ENCODE measurements around the gene CTDP1.

GRCh38 chr18:79698668-79699335 is 19.2 kb downstream of the CTDP1 start:
- TF ChIP-seq CTCF (conservative IDR thresholded peaks at IDR 0.05; ENCODE audit: low read length) (no peak), EZH2phosphoT487 (IDR thresholded peaks at IDR 0.05; ENCODE audit: borderline replicate concordance) (no peak)

Measured in Loucy (cell line).